HepG2 (cell line): ENCODE data around the gene EGLN1. TPM values are rescaled to one million over a fixed set of nuclear protein-coding genes. Genes with fewer than 3 reads are reported as not detected.

Experiments used
- ATAC-seq: fragments of 200-7000 bp; cut with Tn5 transposase; 3 replicates; pipeline ENCODE4 v1.9.1; 2020; ENCODE audit warnings: mild to moderate bottlenecking, moderate library complexity
- BruUV-seq: library from RNA; stranded (reverse); fragments of 400-500 nt; replicated peaks from 2 replicates; lab custom pipeline; 2021; lab: Mats Ljungman, UMichigan
- CTCF ChIA-PET: fragments of 300-600 bp; formaldehyde crosslinking; extraction: SDS; loops from one replicate; lab custom pipeline; 2021; ENCODE audit warnings: low total read pairs, inconsistent platforms, low intra/inter-chr PET ratio; lab: Yijun Ruan, JAX
- POLR2A ChIA-PET: fragments of 350-600 bp; sonication (Branson Sonifier 250); formaldehyde crosslinking; loops from one replicate; lab custom pipeline; 2020; ENCODE audit warnings: antibody characterized with exemption, inconsistent platforms; lab: Yijun Ruan, JAX
- DNase-seq: peaks from one replicate; pipeline ENCODE4 v3.0.0-alpha.2; 2015; ENCODE audit warnings: low spot score
- FAIRE-seq: peaks from 3 replicates; lab custom pipeline; 2011; peaks lifted over from hg19 to GRCh38; lab: Jason Lieb, UNC
- H2AFZ ChIP-seq: one replicate; pipeline ENCODE4 v1.6.1; 2011; ENCODE audit warnings: low read length, inconsistent platforms
- H3K27ac ChIP-seq: fragments of 300-600 bp; 3 replicates; pipeline ENCODE4 v1.8.0; 2011; ENCODE audit warnings: mixed run types, mild to moderate bottlenecking, mixed read lengths, low read length, inconsistent platforms; ENCODE audit not compliant: insufficient read depth; ENCODE audit errors: extremely low read length
- H3K27me3 ChIP-seq, 2 experiments: fragments of 200-600 bp in 1 of 2; 2 replicates in 1 of 2; 3 replicates in 1 of 2; pipeline versions ENCODE4 v1.6.0 to v1.8.0; 2011; ENCODE audit warnings: low read length in 2 of 2, mild to moderate bottlenecking in 2 of 2, moderate library complexity in 2 of 2, inconsistent platforms in 1 of 2; ENCODE audit not compliant: insufficient read depth in 2 of 2, control insufficient read depth in 1 of 2
- H3K36me3 ChIP-seq, 2 experiments: fragments of 200-600 bp in 1 of 2; replicated peaks in 1 of 2; 2 replicates in 1 of 2; 3 replicates in 1 of 2; pipeline versions ENCODE4 v1.5.1 to v1.8.0; 2011; ENCODE audit warnings: low read length in 2 of 2, inconsistent platforms in 1 of 2; ENCODE audit not compliant: insufficient read depth in 2 of 2, control insufficient read depth in 1 of 2
- H3K4me1 ChIP-seq: 2 replicates; pipeline ENCODE4 v1.5.1; 2012; ENCODE audit warnings: low read length, inconsistent platforms; ENCODE audit not compliant: insufficient read depth
- H3K4me2 ChIP-seq: 2 replicates; pipeline ENCODE4 v1.6.0; 2011; ENCODE audit warnings: low read depth, low read length, inconsistent platforms
- H3K4me3 ChIP-seq, 3 experiments: fragments of 200-600 bp in 1 of 3; sonication (generic), shearing (Covaris generic) in 1 of 3; replicated peaks in 1 of 3; 2 replicates each; pipeline ENCODE4 v1.5.1; 2011 to 2016; ENCODE audit warnings: low read length in 3 of 3, inconsistent platforms in 2 of 3, low read depth in 2 of 3, mild to moderate bottlenecking in 2 of 3, control low read depth in 1 of 3, mixed read lengths in 1 of 3; ENCODE audit not compliant: insufficient read depth in 1 of 3
- H3K79me2 ChIP-seq: one replicate; pipeline ENCODE4 v1.6.1; 2011; ENCODE audit warnings: low read length, inconsistent platforms; ENCODE audit not compliant: insufficient read depth
- H3K9ac ChIP-seq: 2 replicates; pipeline ENCODE4 v1.6.0; 2011; ENCODE audit warnings: mild to moderate bottlenecking, low read depth, low read length, inconsistent platforms; ENCODE audit not compliant: insufficient read depth
- H3K9me3 ChIP-seq: 2 replicates; pipeline ENCODE4 v1.5.1; 2012; ENCODE audit warnings: mild to moderate bottlenecking, low read length
- H4K20me1 ChIP-seq: 2 replicates; pipeline ENCODE4 v1.6.0; 2011; ENCODE audit warnings: inconsistent platforms, mild to moderate bottlenecking, low read length, moderate library complexity; ENCODE audit not compliant: insufficient read depth
- ETS1 ChIP-seq: sonication (generic); formaldehyde crosslinking; IDR thresholded peaks from 2 replicates; pipeline ENCODE4 v1.4.0; 2020; ENCODE audit warnings: missing genetic modification reagents
- GATAD1 ChIP-seq: IDR thresholded peaks from 2 replicates; pipeline ENCODE4 v1.6.1; 2016; ENCODE audit warnings: missing genetic modification reagents, missing compliant biosample characterization
- HES4 ChIP-seq: sonication (generic); formaldehyde crosslinking; IDR thresholded peaks from 2 replicates; pipeline ENCODE4 v1.9.0; 2021; ENCODE audit warnings: mild to moderate bottlenecking, missing genetic modification reagents, borderline replicate concordance
- JUN ChIP-seq: sonication (generic); formaldehyde crosslinking; IDR thresholded peaks from 2 replicates; pipeline ENCODE4 v1.4.0; 2020; ENCODE audit warnings: mild to moderate bottlenecking, missing genetic modification reagents
- PAWR ChIP-seq: sonication (generic); formaldehyde crosslinking; IDR thresholded peaks from 2 replicates; pipeline ENCODE4 v1.4.0; 2020; ENCODE audit warnings: missing genetic modification reagents, mild to moderate bottlenecking, borderline replicate concordance
- U2AF1 ChIP-seq: fragments of 200-400 bp; formaldehyde crosslinking; optimal IDR thresholded peaks from 2 replicates; pipeline ENCODE3; 2017; ENCODE audit warnings: mild to moderate bottlenecking, low read depth, low read length
- ZFY ChIP-seq: sonication (generic); formaldehyde crosslinking; IDR thresholded peaks from 2 replicates; pipeline ENCODE4 v1.4.0; 2020; ENCODE audit warnings: missing genetic modification reagents
- ZNF552 ChIP-seq: sonication (generic); formaldehyde crosslinking; IDR thresholded peaks from 2 replicates; pipeline ENCODE4 v1.9.0; 2022; ENCODE audit warnings: missing genetic modification reagents, mild to moderate bottlenecking, borderline replicate concordance
- ZNF672 ChIP-seq: sonication (generic); formaldehyde crosslinking; IDR thresholded peaks from 2 replicates; pipeline ENCODE4 v1.8.1; 2022; ENCODE audit warnings: missing genetic modification reagents
- ZNF7 ChIP-seq: IDR thresholded peaks from 2 replicates; pipeline ENCODE4 v1.6.1; 2016; ENCODE audit warnings: missing biosample characterization, missing genetic modification reagents
- WGBS: methylation state at CpG from one replicate; pipeline ENCODE4 v1.1.6; 2017; ENCODE audit warnings: low lambda C conversion rate; 5-methylcytosine and 5-hydroxymethylcytosine counted together
- in situ Hi-C: cut with HindIII; loops from 2 replicates; pipeline ENCODE4 v1.10.0; 2017; ENCODE audit warnings: low pct_unique_long_range_greater_than_20kb; ENCODE audit not compliant: extremely low pct_ligation_motif_present
- intact Hi-C: fragments of 100-400 bp; cut with micrococcal nuclease; formaldehyde crosslinking; loops from one replicate; pipeline ENCODE4 v1.10.0; 2022; ENCODE audit not compliant: unreplicated experiment
- polyA plus RNA-seq, 8 experiments: library from polyadenylated mRNA; depleted of rRNA in 3 of 8; stranded (reverse) in 7 of 8; unstranded in 1 of 8; fragments of >200 nt; fragmentation: Illumina TruSeq in 4 of 8; extraction: Trizol in 4 of 8; gene quantifications; 2 replicates each; pipeline versions ENCODE4 v1.2.1 to v1.2.3, GENCODE V29; 2011 to 2016; ENCODE audit warnings: low read depth in 4 of 8, missing spikeins in 1 of 8, mixed read lengths in 1 of 8; ENCODE audit not compliant: insufficient read depth in 1 of 8
- total RNA-seq, 5 experiments: library from RNA; depleted of rRNA; stranded (reverse); fragments of >200 nt; fragmentation: Illumina TruSeq; extraction: Trizol; gene quantifications; 2 replicates each; pipeline ENCODE4 v1.2.3, GENCODE V29; 2016; ENCODE audit warnings: low read depth in 1 of 5
- TF ChIP-seq, protein P1 (sequence below): sonication (generic); formaldehyde crosslinking; IDR thresholded peaks from 2 replicates; pipeline ENCODE4 v1.5.0; 2020; ENCODE audit warnings: mild to moderate bottlenecking, missing genetic modification reagents, borderline replicate concordance
- TF ChIP-seq, protein P2 (sequence below): sonication (generic); formaldehyde crosslinking; IDR thresholded peaks from 2 replicates; pipeline ENCODE4 v1.9.0; 2021; ENCODE audit warnings: missing genetic modification reagents, borderline replicate concordance

Gene EGLN1
- total and polyA plus RNA-seq, 2 of the 13 experiments (the other 11 are each of a cell fraction or from before 2014, with no cell fraction given) = 34.4 to 44.1 TPM

DNA sequence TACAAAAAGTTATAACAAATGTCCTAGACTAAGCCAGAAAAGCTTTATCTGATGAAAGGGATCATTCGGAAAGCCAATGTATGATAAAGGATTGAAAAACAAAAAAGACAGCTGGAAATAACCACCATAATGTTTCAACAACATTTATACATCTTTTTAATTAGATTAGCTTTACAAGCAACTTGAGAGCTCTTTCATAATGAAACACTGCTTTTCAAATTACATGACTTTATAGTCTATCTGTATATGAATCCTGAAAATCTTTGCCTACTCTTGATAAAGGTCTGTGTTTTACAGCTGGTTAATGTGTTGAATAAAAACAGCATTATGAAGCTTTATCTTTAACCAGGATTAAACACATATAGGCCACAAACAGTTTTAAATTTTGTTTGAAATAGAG lies 58.5 kb downstream of the EGLN1 start (continued):
- TF ChIP-seq ZNF7 (CRISPR knock-in tag) (no peak), ZNF552 (CRISPR knock-in tag) (no peak), PAWR (CRISPR knock-in tag) (no peak)

DNA sequence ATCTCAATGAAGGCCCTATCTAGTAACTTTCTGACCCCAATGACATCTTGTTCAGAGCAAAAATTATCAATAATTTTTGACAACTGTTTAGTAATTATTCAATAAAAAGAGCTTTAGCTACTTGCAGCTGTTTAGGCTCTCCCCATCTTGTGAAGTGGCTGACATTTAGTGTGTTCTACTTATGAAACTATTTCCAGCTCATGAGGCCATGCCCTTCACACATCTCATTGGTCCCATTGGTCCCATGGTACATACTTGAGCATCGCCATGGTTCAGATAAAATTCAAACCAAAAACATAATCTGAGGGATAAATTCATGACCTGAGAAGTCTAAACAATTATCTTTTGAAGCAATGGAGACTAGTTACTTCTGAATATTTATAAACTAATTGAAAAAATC lies 59.8 kb downstream of the EGLN1 start:
- POLR2A ChIA-PET = no interaction called here
- BruUV-seq = no TSS peak
- no peak for FAIRE-seq
- Histone ChIP-seq H2AFZ (no peak overlapping the region), H3K4me2 (no peak overlapping the region), H3K27me3 (no peaks in the 10 kb centered on the region), H3K36me3 (peaks cover 1 to 37% of the 10 kb centered on the region in 2 experiments), H3K9me3 (no peaks in the 10 kb centered on the region), H3K4me1 (peaks cover 7% of the 10 kb centered on the region; the same call in 1 of the 2 replicates), H3K27ac (no peak overlapping the region), H4K20me1 (no peaks in the 10 kb centered on the region), H3K79me2 (no peaks in the 10 kb centered on the region), H3K9ac (no peak overlapping the region), H3K4me3 (no peak overlapping the region)
- CTCF ChIA-PET = no interaction called here
- DNase-seq = no peak
- 95% methylated on average over 1 of the region's 1 CpG for WGBS
- intact Hi-C loops (no loop called here), in situ Hi-C loops (no loop called here)
- no peak for ATAC-seq
- TF ChIP-seq, protein P1, sequence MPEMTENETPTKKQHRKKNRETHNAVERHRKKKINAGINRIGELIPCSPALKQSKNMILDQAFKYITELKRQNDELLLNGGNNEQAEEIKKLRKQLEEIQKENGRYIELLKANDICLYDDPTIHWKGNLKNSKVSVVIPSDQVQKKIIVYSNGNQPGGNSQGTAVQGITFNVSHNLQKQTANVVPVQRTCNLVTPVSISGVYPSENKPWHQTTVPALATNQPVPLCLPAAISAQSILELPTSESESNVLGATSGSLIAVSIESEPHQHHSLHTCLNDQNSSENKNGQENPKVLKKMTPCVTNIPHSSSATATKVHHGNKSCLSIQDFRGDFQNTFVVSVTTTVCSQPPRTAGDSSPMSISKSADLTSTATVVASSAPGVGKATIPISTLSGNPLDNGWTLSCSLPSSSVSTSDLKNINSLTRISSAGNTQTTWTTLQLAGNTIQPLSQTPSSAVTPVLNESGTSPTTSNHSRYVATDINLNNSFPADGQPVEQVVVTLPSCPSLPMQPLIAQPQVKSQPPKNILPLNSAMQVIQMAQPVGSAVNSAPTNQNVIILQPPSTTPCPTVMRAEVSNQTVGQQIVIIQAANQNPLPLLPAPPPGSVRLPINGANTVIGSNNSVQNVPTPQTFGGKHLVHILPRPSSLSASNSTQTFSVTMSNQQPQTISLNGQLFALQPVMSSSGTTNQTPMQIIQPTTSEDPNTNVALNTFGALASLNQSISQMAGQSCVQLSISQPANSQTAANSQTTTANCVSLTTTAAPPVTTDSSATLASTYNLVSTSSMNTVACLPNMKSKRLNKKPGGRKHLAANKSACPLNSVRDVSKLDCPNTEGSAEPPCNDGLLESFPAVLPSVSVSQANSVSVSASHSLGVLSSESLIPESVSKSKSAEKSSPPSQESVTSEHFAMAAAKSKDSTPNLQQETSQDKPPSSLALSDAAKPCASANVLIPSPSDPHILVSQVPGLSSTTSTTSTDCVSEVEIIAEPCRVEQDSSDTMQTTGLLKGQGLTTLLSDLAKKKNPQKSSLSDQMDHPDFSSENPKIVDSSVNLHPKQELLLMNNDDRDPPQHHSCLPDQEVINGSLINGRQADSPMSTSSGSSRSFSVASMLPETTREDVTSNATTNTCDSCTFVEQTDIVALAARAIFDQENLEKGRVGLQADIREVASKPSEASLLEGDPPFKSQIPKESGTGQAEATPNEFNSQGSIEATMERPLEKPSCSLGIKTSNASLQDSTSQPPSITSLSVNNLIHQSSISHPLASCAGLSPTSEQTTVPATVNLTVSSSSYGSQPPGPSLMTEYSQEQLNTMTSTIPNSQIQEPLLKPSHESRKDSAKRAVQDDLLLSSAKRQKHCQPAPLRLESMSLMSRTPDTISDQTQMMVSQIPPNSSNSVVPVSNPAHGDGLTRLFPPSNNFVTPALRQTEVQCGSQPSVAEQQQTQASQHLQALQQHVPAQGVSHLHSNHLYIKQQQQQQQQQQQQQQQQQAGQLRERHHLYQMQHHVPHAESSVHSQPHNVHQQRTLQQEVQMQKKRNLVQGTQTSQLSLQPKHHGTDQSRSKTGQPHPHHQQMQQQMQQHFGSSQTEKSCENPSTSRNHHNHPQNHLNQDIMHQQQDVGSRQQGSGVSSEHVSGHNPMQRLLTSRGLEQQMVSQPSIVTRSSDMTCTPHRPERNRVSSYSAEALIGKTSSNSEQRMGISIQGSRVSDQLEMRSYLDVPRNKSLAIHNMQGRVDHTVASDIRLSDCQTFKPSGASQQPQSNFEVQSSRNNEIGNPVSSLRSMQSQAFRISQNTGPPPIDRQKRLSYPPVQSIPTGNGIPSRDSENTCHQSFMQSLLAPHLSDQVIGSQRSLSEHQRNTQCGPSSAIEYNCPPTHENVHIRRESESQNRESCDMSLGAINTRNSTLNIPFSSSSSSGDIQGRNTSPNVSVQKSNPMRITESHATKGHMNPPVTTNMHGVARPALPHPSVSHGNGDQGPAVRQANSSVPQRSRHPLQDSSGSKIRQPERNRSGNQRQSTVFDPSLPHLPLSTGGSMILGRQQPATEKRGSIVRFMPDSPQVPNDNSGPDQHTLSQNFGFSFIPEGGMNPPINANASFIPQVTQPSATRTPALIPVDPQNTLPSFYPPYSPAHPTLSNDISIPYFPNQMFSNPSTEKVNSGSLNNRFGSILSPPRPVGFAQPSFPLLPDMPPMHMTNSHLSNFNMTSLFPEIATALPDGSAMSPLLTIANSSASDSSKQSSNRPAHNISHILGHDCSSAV (CRISPR knock-in tag) = no peak
- TF ChIP-seq HES4 (CRISPR knock-in tag) (no peak), ZFY (CRISPR knock-in tag) (no peak), GATAD1 (CRISPR knock-in tag) (no peak), JUN (CRISPR knock-in tag) (no peak), ZNF672 (CRISPR knock-in tag) (no peak), U2AF1 (no peak), ETS1 (CRISPR knock-in tag) (no peak)
- TF ChIP-seq, protein P2, sequence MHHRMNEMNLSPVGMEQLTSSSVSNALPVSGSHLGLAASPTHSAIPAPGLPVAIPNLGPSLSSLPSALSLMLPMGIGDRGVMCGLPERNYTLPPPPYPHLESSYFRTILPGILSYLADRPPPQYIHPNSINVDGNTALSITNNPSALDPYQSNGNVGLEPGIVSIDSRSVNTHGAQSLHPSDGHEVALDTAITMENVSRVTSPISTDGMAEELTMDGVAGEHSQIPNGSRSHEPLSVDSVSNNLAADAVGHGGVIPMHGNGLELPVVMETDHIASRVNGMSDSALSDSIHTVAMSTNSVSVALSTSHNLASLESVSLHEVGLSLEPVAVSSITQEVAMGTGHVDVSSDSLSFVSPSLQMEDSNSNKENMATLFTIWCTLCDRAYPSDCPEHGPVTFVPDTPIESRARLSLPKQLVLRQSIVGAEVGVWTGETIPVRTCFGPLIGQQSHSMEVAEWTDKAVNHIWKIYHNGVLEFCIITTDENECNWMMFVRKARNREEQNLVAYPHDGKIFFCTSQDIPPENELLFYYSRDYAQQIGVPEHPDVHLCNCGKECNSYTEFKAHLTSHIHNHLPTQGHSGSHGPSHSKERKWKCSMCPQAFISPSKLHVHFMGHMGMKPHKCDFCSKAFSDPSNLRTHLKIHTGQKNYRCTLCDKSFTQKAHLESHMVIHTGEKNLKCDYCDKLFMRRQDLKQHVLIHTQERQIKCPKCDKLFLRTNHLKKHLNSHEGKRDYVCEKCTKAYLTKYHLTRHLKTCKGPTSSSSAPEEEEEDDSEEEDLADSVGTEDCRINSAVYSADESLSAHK = no peak
